MM.1S (cell line): ENCODE results near the gene PSENEN.

Experiments
- EZH2 ChIP-seq: fragments of 300-600 bp; sonication (generic); optimal IDR thresholded peaks from 2 replicates; pipeline ENCODE3; 2017; ENCODE audit warnings: low read depth, mild to moderate bottlenecking, antibody characterized with exemption, low read length, mixed read lengths
- EZH2phosphoT487 ChIP-seq: fragments of 300-600 bp; sonication (generic); IDR thresholded peaks from 2 replicates; pipeline ENCODE4 v1.6.1; 2018; ENCODE audit warnings: antibody characterized with exemption, low read length

GRCh38 chr19:35780058-35780457 lies 34.6 kb downstream of the PSENEN start:
- TF ChIP-seq EZH2, result no peak
- no peak for TF ChIP-seq EZH2phosphoT487
